ENCODE measurements around the gene FOLR2.
A peak's percentile ranks its signal among the peaks of the same experiment; 100 is the strongest.

FOLR2 gene

GRCh38 chr11:72234920-72235319, 18.3 kb downstream of the FOLR2 start:
- Histone ChIP-seq H3K27ac (no peak overlapping the region), H3K36me3 (peaks cover 91% of the 10 kb centered on the region), H3K4me3 (ENCODE audit: low read depth, low read length) (no peak overlapping the region)

GRCh38 chr11:72235351-72236057, 18.9 kb downstream of the FOLR2 start:
- Histone ChIP-seq H3K27ac (no peak overlapping the region), H3K4me3 (ENCODE audit: low read depth, low read length) (no peak overlapping the region), H3K9me3 (ENCODE audit: severe bottlenecking) (no peaks in the 10 kb centered on the region), H3K36me3 (peaks cover 85% of the 10 kb centered on the region), H3K27me3 (ENCODE audit: insufficient read depth, low read depth, severe bottlenecking) (no peaks in the 10 kb centered on the region)
- TF ChIP-seq CTCF (IDR thresholded peaks at IDR 0.05; ENCODE audit: low read depth, low read length): no peak
- no peak for DNase-seq

More at GRCh38 chr11:72234920-72235319, 18.3 kb downstream of the FOLR2 start:
- Histone ChIP-seq H3K9me3 (ENCODE audit: severe bottlenecking) (no peaks in the 10 kb centered on the region), H3K27me3 (ENCODE audit: insufficient read depth, low read depth, severe bottlenecking) (no peaks in the 10 kb centered on the region)
- no peak for TF ChIP-seq CTCF (IDR thresholded peaks at IDR 0.05; ENCODE audit: low read depth, low read length)
- no peak for DNase-seq

GRCh38 chr11:72236083-72236697, 19.6 kb downstream of the FOLR2 start:
- no peaks in the 10 kb centered on the region for H3K9me3 ChIP-seq (ENCODE audit: severe bottlenecking)
- H3K27ac ChIP-seq: no peak overlapping the region
- H3K4me3 ChIP-seq (ENCODE audit: low read depth, low read length): no peak overlapping the region
- TF ChIP-seq CTCF (IDR thresholded peaks at IDR 0.05; ENCODE audit: low read depth, low read length): no peak
- H3K36me3 ChIP-seq: peaks cover 78% of the 10 kb centered on the region
- DNase-seq: no peak
- no peaks in the 10 kb centered on the region for H3K27me3 ChIP-seq (ENCODE audit: insufficient read depth, low read depth, severe bottlenecking)

GRCh38 chr11:72236774-72237111, 20.1 kb downstream of the FOLR2 start:
- peak overlapping the region; percentile 22; the same call in 1 of the 2 replicates for H3K27ac ChIP-seq
- H3K4me3 ChIP-seq (ENCODE audit: low read depth, low read length): no peak overlapping the region
- TF ChIP-seq CTCF (IDR thresholded peaks at IDR 0.05; ENCODE audit: low read depth, low read length): no peak
- no peak for DNase-seq
- no peaks in the 10 kb centered on the region for H3K27me3 ChIP-seq (ENCODE audit: insufficient read depth, low read depth, severe bottlenecking)
- peaks cover 73% of the 10 kb centered on the region for H3K36me3 ChIP-seq
- no peaks in the 10 kb centered on the region for H3K9me3 ChIP-seq (ENCODE audit: severe bottlenecking)

- Histone ChIP-seq H3K27ac (peak overlapping the region; percentile 22; the same call in 1 of the 2 replicates), H3K9me3 (ENCODE audit: severe bottlenecking) (no peaks in the 10 kb centered on the region), H3K4me3 (ENCODE audit: low read depth, low read length) (no peak overlapping the region), H3K36me3 (peaks cover 67% of the 10 kb centered on the region), H3K27me3 (ENCODE audit: insufficient read depth, low read depth, severe bottlenecking) (no peaks in the 10 kb centered on the region)
- TF ChIP-seq CTCF (IDR thresholded peaks at IDR 0.05; ENCODE audit: low read depth, low read length): peak; percentile 30; the same call in 1 of the 2 replicates
- no peak for DNase-seq
These were observed 20.7 kb downstream of the FOLR2 start for GRCh38 chr11:72237112-72237931.
